Measurements from ENCODE around the gene COPS8.

Gene COPS8

GRCh38 chr2:237064203-237065070 is 21.3 kb upstream of the COPS8 start:
- DNase-seq: no peak

GRCh38 chr2:237065071-237065377 is 20.7 kb upstream of the COPS8 start:
- DNase-seq: no peak

- DNase-seq: no peak
Measured at GRCh38 chr2:237066396-237066795, 19.3 kb upstream of the COPS8 start.

- DNase-seq: no peak
Measured at GRCh38 chr2:237068005-237068576, 17.6 kb upstream of the COPS8 start.

- DNase-seq: peak in 49 of 58 donors; percentile 2 to 88 (median 42)
Measured at GRCh38 chr2:237072067-237072931, 13.4 kb upstream of the COPS8 start.

- no peak for DNase-seq
Measured at GRCh38 chr2:237073552-237073951, 12.1 kb upstream of the COPS8 start.

- no peak for DNase-seq
Measured at GRCh38 chr2:237074211-237074993, 11.3 kb upstream of the COPS8 start.

GRCh38 chr2:237075749-237076599 is 9.7 kb upstream of the COPS8 start:
- no peak for DNase-seq

- no peak for DNase-seq
Measured at GRCh38 chr2:237081596-237081995, 4.1 kb upstream of the COPS8 start.

GRCh38 chr2:237083026-237083425 is 2.7 kb upstream of the COPS8 start:
- no peak for DNase-seq

GRCh38 chr2:237084444-237084843 is 1.2 kb upstream of the COPS8 start:
- no peak for DNase-seq

- DNase-seq: no peak
Measured at GRCh38 chr2:237090906-237091305, 5.2 kb downstream of the COPS8 start.

GRCh38 chr2:237091779-237092436 is 6.2 kb downstream of the COPS8 start:
- no peak for DNase-seq

- no peak for DNase-seq
Measured at GRCh38 chr2:237092506-237092905, 6.8 kb downstream of the COPS8 start.

GRCh38 chr2:237092920-237093781 is 7.5 kb downstream of the COPS8 start:
- DNase-seq: peak in 2 of 58 donors; percentile 4 to 12

- DNase-seq: no peak
Measured at GRCh38 chr2:237096201-237096600, 10.5 kb downstream of the COPS8 start.

GRCh38 chr2:237096911-237097310 is 11.2 kb downstream of the COPS8 start:
- DNase-seq: no peak

GRCh38 chr2:237097326-237097910 is 11.7 kb downstream of the COPS8 start:
- no peak for DNase-seq

Data from anterior cingulate cortex (tissue), 58 donors.